Rectal smooth muscle tissue (tissue), 1 donor: ENCODE data around the gene TBCD.

ENCODE experiments used
- H3K27ac ChIP-seq: one replicate; pipeline ENCODE4 v1.7.0; 2013; ENCODE audit warnings: low read depth, low read length, inconsistent platforms
- H3K27me3 ChIP-seq: one replicate; pipeline ENCODE4 v1.7.0; 2013; ENCODE audit warnings: low read length; ENCODE audit not compliant: control insufficient read depth, insufficient read depth
- H3K36me3 ChIP-seq: one replicate; pipeline ENCODE4 v1.7.0; 2013; ENCODE audit warnings: low read length; ENCODE audit not compliant: control insufficient read depth, insufficient read depth
- H3K4me1 ChIP-seq: one replicate; pipeline ENCODE4 v1.7.0; 2013; ENCODE audit warnings: low read length; ENCODE audit not compliant: control insufficient read depth, insufficient read depth
- H3K4me3 ChIP-seq: one replicate; pipeline ENCODE4 v1.7.0; 2013; ENCODE audit warnings: low read length
- H3K9ac ChIP-seq: one replicate; pipeline ENCODE4 v1.7.0; 2013; ENCODE audit warnings: low read length

TBCD gene

DNA sequence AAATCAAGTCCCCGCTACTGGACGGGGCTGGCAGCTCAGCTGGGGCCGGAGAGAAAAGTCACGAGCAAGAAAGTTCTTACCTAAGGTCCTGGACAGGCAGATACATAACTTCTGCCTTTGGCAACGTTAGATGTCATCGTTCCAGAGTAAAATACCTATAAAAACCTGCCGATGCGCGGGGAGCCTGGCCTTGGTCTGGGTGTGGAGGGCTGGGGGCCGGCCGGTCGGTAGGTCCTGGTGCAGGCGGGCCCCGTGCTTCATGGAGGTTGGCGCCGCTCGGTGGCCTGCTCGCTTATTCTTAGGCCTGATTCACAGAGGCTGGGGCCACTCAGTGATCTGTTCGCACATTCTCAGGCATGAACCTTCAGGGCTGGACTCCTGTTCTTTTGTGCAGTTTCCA, 121.7 kb downstream of the TBCD start:
- no peak overlapping the region for H3K4me3 ChIP-seq
- H3K4me1 ChIP-seq = peaks cover 5% of the 10 kb centered on the region
- no peak overlapping the region for H3K9ac ChIP-seq
- H3K27me3 ChIP-seq = no peaks in the 10 kb centered on the region
- H3K36me3 ChIP-seq = peaks cover 8% of the 10 kb centered on the region
- H3K27ac ChIP-seq = no peak overlapping the region

DNA sequence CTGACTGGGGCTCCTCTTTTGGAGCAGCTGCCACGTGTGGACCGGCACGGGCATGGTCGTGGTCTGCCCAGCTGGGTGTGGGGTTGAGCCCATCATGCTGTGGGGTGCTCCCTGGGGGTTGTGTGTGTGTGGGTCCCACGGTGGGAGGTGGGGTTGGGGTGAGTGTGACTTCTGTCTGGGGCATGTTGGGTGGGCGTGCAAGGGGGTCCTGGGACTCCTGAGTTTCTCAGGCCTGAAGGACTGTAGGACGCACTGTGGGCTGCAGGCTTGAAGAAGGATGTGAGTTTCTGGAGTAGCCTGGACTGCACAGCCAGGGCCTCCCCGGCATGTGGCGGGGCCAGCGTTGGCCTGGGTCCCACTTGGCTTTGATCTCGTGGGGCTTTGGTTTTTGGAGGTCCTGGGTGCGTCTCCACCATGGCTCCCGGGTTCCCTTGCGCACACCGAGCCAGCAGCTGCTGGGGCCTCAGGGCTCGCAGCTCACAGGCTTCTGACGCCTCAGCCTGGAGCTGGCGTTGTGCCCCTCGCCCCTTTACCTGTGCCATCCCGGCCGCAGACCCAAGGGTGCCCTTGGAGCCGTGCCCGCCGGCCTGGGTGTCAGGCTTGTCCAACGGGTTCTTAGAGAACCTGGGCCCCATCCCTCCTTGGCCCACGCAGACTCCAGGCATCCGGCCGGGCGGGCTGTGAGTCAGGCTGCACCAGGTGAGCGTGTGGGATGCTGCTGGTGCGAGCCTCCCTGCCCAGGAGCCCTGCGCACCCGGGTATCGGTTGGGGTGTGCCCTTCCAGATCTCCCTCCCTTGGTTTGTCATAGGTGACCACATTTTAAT, 122.4 kb downstream of the TBCD start:
- no peaks in the 10 kb centered on the region for H3K27me3 ChIP-seq
- no peak overlapping the region for H3K4me3 ChIP-seq
- no peak overlapping the region for H3K27ac ChIP-seq
- no peak overlapping the region for H3K9ac ChIP-seq
- peaks cover 5% of the 10 kb centered on the region for H3K4me1 ChIP-seq
- H3K36me3 ChIP-seq = peaks cover 8% of the 10 kb centered on the region

GRCh38 chr17:82875407-82875856, 123.6 kb downstream of the TBCD start:
- H3K4me1 ChIP-seq = peaks cover 5% of the 10 kb centered on the region
- H3K27ac ChIP-seq = no peak overlapping the region
- no peak overlapping the region for H3K9ac ChIP-seq
- no peaks in the 10 kb centered on the region for H3K27me3 ChIP-seq
- peaks cover 4% of the 10 kb centered on the region for H3K36me3 ChIP-seq
- no peak overlapping the region for H3K4me3 ChIP-seq

- Histone ChIP-seq H3K36me3 (no peaks in the 10 kb centered on the region), H3K9ac (no peak overlapping the region), H3K27ac (peak overlapping the region; percentile 70), H3K4me3 (no peak overlapping the region), H3K27me3 (no peaks in the 10 kb centered on the region), H3K4me1 (peaks cover 5% of the 10 kb centered on the region)
These were observed 124.3 kb downstream of the TBCD start for GRCh38 chr17:82876149-82876548.

DNA sequence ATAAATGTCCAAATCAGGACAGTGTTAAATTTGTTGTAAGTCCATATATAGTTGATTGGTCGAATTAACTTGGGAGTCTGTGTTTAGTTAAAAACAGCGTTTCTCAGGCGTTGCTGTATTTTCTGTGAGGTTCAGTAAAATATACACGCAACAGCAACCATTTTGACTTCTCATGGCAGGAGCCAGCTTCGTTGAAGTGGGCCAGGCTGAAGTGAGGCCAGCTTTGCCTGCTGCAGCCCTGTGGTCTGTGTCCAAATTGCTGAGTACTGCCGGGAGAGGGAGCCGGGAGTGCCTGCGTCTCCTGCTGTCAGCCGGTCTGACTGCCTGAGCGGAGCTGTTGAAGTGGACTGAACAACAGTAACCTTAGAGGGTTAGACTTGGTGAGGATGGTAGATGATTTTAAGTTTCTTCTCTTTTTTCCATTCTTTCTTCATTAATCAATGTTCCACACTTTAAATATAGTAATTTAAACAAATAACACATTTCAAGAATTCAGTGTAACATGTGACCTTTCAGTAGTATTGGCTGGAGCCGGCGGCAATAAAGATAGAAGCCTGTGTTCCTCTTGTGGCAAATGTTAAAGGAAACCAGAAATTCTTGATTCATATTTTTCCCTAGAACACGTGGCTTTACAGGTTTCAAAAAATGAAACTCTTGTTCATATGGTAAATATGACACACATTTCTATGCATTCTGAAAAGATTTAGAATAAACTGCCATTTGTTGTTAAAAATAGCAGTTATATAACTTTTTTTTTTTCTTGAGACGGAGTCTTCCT, 124.9 kb downstream of the TBCD start:
- no peak overlapping the region for H3K4me3 ChIP-seq

DNA sequence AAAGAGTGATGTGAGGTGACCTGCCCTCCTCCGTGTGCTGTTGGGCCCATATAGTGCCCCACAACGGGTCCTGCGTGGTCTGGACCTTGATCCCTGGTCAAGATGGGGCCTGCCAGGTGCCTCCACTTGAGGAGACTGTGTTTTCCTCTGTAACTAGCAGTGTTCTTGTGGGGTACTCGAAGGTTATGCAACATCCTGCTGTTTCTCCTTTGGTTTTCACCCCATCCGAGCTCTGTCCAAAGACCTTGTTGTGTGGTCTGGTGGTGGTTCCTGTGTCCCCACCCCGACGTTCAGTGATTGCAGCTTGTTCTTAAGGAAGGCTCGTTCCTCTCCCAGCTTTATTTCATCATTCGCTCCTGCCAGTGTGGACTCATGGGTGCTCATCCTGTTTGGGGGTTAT, 126.7 kb downstream of the TBCD start:
- Histone ChIP-seq H3K27ac (no peak overlapping the region), H3K9ac (no peak overlapping the region), H3K4me1 (peaks cover 5% of the 10 kb centered on the region)

More for the DNA sequence above, 124.9 kb downstream of the TBCD start:
- H3K4me1 ChIP-seq = peaks cover 5% of the 10 kb centered on the region
- no peaks in the 10 kb centered on the region for H3K27me3 ChIP-seq
- H3K36me3 ChIP-seq = no peaks in the 10 kb centered on the region
- peak overlapping the region; percentile 70 for H3K27ac ChIP-seq
- no peak overlapping the region for H3K9ac ChIP-seq

GRCh38 chr17:82879241-82879640, 127.4 kb downstream of the TBCD start:
- no peak overlapping the region for H3K27ac ChIP-seq
- no peaks in the 10 kb centered on the region for H3K36me3 ChIP-seq
- no peak overlapping the region for H3K4me3 ChIP-seq
- H3K4me1 ChIP-seq = peaks cover 5% of the 10 kb centered on the region
- no peaks in the 10 kb centered on the region for H3K27me3 ChIP-seq
- no peak overlapping the region for H3K9ac ChIP-seq

More for the DNA sequence above, 126.7 kb downstream of the TBCD start:
- H3K27me3 ChIP-seq = no peaks in the 10 kb centered on the region
- H3K36me3 ChIP-seq = no peaks in the 10 kb centered on the region
- no peak overlapping the region for H3K4me3 ChIP-seq

- H3K4me3 ChIP-seq = no peak overlapping the region
- no peaks in the 10 kb centered on the region for H3K27me3 ChIP-seq
- no peak overlapping the region for H3K27ac ChIP-seq
- H3K4me1 ChIP-seq = peaks cover 5% of the 10 kb centered on the region
- H3K9ac ChIP-seq = no peak overlapping the region
- no peaks in the 10 kb centered on the region for H3K36me3 ChIP-seq
These were observed 128.9 kb downstream of the TBCD start for GRCh38 chr17:82880620-82881323.

DNA sequence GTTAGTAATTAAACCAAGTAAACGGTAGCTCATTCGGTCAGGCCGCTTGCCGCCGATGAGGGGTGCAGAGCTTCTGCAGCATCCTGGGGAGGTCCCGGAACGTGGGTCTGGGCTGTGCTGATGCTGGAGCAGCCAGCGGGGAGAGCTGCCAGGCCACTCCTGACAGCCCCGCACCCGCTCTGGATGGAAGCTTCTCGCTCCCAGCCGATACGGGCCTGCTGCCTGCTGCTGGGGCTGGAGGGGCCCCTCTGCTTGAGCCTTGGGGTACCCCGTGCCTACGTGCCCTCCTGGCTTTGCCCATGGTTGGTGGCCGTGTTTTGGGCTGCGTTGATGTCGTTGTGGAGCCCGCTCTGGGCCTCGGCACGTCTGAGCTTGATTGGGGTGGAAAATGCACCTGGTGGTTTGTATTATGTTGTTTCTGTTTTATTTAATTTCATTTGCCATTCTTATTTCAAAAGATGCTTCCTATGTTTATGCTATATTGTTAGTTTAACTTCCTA, 129.5 kb downstream of the TBCD start:
- Histone ChIP-seq H3K27me3 (no peaks in the 10 kb centered on the region), H3K36me3 (no peaks in the 10 kb centered on the region), H3K4me1 (peaks cover 2% of the 10 kb centered on the region), H3K27ac (no peak overlapping the region), H3K4me3 (no peak overlapping the region), H3K9ac (no peak overlapping the region)

- peaks cover under 1% of the 10 kb centered on the region for H3K36me3 ChIP-seq
- H3K4me3 ChIP-seq = no peak overlapping the region
- H3K9ac ChIP-seq = no peak overlapping the region
- no peaks in the 10 kb centered on the region for H3K27me3 ChIP-seq
- H3K4me1 ChIP-seq = no peaks in the 10 kb centered on the region
- no peak overlapping the region for H3K27ac ChIP-seq
These were observed 130.2 kb downstream of the TBCD start for GRCh38 chr17:82881900-82882714.

GRCh38 chr17:82882715-82883418, 131.0 kb downstream of the TBCD start:
- Histone ChIP-seq H3K4me1 (no peaks in the 10 kb centered on the region), H3K9ac (no peak overlapping the region), H3K27me3 (no peaks in the 10 kb centered on the region), H3K27ac (no peak overlapping the region), H3K4me3 (no peak overlapping the region), H3K36me3 (peaks cover 5% of the 10 kb centered on the region)
